ENCODE data around the gene LAMP1.

DNA sequence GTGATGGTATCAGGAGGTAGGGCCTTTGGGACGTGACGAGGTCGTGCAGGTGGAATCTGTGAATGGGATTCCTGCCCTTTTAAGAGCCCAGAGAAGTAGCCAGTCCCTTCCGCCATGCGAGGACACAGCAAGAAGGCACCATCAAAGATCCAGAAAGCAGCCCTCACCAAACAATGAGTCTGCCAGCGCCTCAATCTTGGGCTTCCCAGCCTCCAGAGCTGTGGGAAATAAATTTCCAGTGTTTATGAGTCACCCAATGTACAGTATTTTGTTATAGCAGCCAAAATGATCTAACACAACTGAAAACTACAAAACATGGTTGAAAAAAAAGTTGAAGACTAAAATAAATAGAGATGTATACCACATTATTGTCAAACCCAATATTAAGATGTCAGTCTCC, 16.9 kb upstream of the LAMP1 start:
- TF ChIP-seq, protein P1, sequence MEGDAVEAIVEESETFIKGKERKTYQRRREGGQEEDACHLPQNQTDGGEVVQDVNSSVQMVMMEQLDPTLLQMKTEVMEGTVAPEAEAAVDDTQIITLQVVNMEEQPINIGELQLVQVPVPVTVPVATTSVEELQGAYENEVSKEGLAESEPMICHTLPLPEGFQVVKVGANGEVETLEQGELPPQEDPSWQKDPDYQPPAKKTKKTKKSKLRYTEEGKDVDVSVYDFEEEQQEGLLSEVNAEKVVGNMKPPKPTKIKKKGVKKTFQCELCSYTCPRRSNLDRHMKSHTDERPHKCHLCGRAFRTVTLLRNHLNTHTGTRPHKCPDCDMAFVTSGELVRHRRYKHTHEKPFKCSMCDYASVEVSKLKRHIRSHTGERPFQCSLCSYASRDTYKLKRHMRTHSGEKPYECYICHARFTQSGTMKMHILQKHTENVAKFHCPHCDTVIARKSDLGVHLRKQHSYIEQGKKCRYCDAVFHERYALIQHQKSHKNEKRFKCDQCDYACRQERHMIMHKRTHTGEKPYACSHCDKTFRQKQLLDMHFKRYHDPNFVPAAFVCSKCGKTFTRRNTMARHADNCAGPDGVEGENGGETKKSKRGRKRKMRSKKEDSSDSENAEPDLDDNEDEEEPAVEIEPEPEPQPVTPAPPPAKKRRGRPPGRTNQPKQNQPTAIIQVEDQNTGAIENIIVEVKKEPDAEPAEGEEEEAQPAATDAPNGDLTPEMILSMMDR (IDR thresholded peaks at IDR 0.05) = no peak
- TF ChIP-seq POLR2A (IDR thresholded peaks at IDR 0.05) = no peak
